ENCODE measurements around the gene REL.

DNA sequence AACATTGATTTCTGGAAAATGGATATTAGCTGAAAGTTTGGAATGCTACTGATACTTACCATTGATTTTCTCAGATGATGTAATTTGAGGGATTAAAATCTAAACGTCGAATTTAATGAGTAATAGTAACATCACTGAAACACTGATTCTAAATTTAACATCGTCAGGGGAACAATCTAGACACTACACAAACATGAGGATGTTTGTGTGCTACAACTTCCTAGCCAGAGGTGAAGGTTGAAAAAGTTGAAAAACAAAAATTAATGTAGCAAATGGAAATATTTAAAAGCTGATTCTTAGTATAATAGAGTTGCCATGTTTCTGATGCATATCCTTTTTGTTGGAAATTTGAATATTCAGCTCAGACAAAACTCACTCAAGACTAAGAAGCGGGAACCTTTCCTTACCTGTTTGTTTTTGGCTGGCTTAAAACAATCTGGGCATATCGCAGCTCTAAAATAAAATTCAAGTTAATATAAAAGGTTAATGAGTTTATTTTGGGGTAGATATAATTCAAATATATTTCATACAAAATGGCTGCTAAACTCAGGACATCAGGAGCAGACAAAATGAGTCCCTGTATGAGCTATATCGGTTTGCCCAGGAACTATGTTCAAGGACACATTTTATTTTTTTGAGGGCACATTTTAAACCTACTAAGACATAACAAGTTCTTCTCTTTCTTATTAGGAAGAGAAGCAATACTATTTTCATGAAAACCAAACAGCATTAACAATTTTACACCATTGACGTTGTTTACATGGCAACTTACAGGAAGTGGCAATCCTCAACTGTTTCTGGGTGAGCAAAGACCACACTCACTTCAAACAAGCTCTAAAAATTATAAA is 83.5 kb downstream of the REL start:
- no peak for TF ChIP-seq EP300 (IDR thresholded peaks at IDR 0.05; ENCODE audit: low read depth in 2 of 2, low read length in 2 of 2)
- no peak for TF ChIP-seq EP300 (CRISPR knock-in tag; IDR thresholded peaks at IDR 0.05; ENCODE audit: borderline replicate concordance)
- no peak for TF ChIP-seq ZNF660 (CRISPR knock-in tag; IDR thresholded peaks at IDR 0.05; ENCODE audit: borderline replicate concordance, low read depth)
- TF ChIP-seq ZNF616 (CRISPR knock-in tag; IDR thresholded peaks at IDR 0.05; ENCODE audit: low read depth) = no peak
- TF ChIP-seq, protein P1, sequence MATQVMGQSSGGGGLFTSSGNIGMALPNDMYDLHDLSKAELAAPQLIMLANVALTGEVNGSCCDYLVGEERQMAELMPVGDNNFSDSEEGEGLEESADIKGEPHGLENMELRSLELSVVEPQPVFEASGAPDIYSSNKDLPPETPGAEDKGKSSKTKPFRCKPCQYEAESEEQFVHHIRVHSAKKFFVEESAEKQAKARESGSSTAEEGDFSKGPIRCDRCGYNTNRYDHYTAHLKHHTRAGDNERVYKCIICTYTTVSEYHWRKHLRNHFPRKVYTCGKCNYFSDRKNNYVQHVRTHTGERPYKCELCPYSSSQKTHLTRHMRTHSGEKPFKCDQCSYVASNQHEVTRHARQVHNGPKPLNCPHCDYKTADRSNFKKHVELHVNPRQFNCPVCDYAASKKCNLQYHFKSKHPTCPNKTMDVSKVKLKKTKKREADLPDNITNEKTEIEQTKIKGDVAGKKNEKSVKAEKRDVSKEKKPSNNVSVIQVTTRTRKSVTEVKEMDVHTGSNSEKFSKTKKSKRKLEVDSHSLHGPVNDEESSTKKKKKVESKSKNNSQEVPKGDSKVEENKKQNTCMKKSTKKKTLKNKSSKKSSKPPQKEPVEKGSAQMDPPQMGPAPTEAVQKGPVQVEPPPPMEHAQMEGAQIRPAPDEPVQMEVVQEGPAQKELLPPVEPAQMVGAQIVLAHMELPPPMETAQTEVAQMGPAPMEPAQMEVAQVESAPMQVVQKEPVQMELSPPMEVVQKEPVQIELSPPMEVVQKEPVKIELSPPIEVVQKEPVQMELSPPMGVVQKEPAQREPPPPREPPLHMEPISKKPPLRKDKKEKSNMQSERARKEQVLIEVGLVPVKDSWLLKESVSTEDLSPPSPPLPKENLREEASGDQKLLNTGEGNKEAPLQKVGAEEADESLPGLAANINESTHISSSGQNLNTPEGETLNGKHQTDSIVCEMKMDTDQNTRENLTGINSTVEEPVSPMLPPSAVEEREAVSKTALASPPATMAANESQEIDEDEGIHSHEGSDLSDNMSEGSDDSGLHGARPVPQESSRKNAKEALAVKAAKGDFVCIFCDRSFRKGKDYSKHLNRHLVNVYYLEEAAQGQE (IDR thresholded peaks at IDR 0.05; ENCODE audit: borderline replicate concordance in 1 of 2, low read depth in 1 of 2, low read length in 2 of 2) = no peak
- TF ChIP-seq REPIN1 (CRISPR knock-in tag; IDR thresholded peaks at IDR 0.05; ENCODE audit: borderline replicate concordance, low read depth) = no peak
- TF ChIP-seq CBFB (CRISPR knock-in tag; IDR thresholded peaks at IDR 0.05) = no peak
- TF ChIP-seq HNRNPH1 (optimal IDR thresholded peaks at IDR 0.05; ENCODE audit: low read depth, low read length) = no peak
- no peak for TF ChIP-seq BHLHE40 (IDR thresholded peaks at IDR 0.05; ENCODE audit: low read length)
